Measurements from ENCODE around the gene MAP2. TPM values are rescaled to one million over a fixed set of nuclear protein-coding genes. Genes with fewer than 3 reads are reported as not detected.

Gene MAP2
- total and polyA plus RNA-seq, 2 donors (not counting 1 experiment from before 2014, with no cell fraction given) = 1.8 to 3.0 TPM

GRCh38 chr2:209495855-209496585 lies 72.2 kb downstream of the MAP2 start:
- ChIA-PET CTCF (no interaction called here), POLR2A (no interaction called here)
- no peaks in the 10 kb centered on the region for H3K79me2 ChIP-seq (ENCODE audit: control insufficient read depth, insufficient read depth, low read length)
- H4K20me1 ChIP-seq (ENCODE audit: control insufficient read depth, insufficient read depth, low read length, poor library complexity, severe bottlenecking) = no peaks in the 10 kb centered on the region
- intact Hi-C loops (cut with micrococcal nuclease) = no loop called here
- no CpG with 5 or more reads among the region's 4 CpGs for WGBS (ENCODE audit: insufficient coverage)
- H3K4me2 ChIP-seq (replicated peaks; ENCODE audit: low read depth, low read length, poor library complexity, severe bottlenecking) = no peak overlapping the region
- H3K27me3 ChIP-seq (replicated peaks in 1 of 4; ENCODE audit: control extremely low read depth in 1 of 4, control insufficient read depth in 3 of 4, insufficient read depth in 4 of 4, low read length in 3 of 4) = no peaks in the 10 kb centered on the region
- no peak overlapping the region for H2AFZ ChIP-seq (ENCODE audit: insufficient read depth, low read depth, low read length, poor library complexity, severe bottlenecking)
- DNase-seq (no peak), ATAC-seq (ENCODE audit: low read depth) (no peak)
- peaks cover 0 to 14% (median 3%) of the 10 kb centered on the region in 3 donors for H3K9me3 ChIP-seq (ENCODE audit: control extremely low read depth in 1 of 3, control insufficient read depth in 2 of 3, insufficient read depth in 1 of 3, low read length in 2 of 3)
- no peak overlapping the region for H3K9ac ChIP-seq (ENCODE audit: low read length)
- no peak overlapping the region for H3K27ac ChIP-seq (ENCODE audit: low read length in 2 of 2)
- TF ChIP-seq, protein P1, sequence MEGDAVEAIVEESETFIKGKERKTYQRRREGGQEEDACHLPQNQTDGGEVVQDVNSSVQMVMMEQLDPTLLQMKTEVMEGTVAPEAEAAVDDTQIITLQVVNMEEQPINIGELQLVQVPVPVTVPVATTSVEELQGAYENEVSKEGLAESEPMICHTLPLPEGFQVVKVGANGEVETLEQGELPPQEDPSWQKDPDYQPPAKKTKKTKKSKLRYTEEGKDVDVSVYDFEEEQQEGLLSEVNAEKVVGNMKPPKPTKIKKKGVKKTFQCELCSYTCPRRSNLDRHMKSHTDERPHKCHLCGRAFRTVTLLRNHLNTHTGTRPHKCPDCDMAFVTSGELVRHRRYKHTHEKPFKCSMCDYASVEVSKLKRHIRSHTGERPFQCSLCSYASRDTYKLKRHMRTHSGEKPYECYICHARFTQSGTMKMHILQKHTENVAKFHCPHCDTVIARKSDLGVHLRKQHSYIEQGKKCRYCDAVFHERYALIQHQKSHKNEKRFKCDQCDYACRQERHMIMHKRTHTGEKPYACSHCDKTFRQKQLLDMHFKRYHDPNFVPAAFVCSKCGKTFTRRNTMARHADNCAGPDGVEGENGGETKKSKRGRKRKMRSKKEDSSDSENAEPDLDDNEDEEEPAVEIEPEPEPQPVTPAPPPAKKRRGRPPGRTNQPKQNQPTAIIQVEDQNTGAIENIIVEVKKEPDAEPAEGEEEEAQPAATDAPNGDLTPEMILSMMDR (IDR thresholded peaks at IDR 0.05) = no peak
- TF ChIP-seq EZH2 (IDR thresholded peaks at IDR 0.05; ENCODE audit: borderline replicate concordance, insufficient read depth, low read depth, low read length, poor library complexity, severe bottlenecking) = no peak
- Mint-ChIP-seq H3K9me3 (ENCODE audit: insufficient read depth) (peaks cover 5% of the 10 kb centered on the region), H3K27me3 (no peaks in the 10 kb centered on the region), H3K4me1 (peaks cover 11% of the 10 kb centered on the region), H3K27ac (no peak overlapping the region), H3K4me3 (no peak overlapping the region)
- no peaks in the 10 kb centered on the region for H3K36me3 ChIP-seq (replicated peaks in 1 of 2; ENCODE audit: control extremely low read depth in 1 of 2, control insufficient read depth in 1 of 2, extremely low read depth in 1 of 2, insufficient read depth in 2 of 2, low read length in 1 of 2)
- H3K4me3 ChIP-seq (ENCODE audit: control extremely low read depth in 1 of 5, extremely low read depth in 1 of 5, insufficient read depth in 1 of 5, low read depth in 2 of 5, low read length in 4 of 5) = no peak overlapping the region
- H3K4me1 ChIP-seq (ENCODE audit: control insufficient read depth in 2 of 2, insufficient read depth in 2 of 2, low read length in 2 of 2) = no peaks in the 10 kb centered on the region

DNA sequence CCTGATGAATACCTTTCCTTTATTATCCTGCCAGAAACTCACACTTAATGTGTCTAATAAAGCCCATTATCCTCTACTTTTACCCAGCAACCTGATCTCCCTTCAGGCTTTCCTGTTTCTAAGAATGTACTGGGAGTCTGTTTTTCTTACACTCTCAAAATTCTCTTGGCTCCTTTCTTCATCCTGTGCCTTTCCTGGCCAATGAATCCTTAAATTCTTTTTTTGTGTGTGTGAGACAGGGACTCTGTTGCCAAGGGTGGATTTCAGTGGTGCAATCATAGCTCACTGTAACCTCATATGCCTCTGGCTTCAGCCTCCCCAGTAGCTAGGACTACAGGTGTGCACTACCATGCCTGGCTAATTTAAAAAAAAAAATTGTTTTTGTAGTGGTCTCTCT lies 72.7 kb downstream of the MAP2 start:
- Mint-ChIP-seq H3K9me3 (ENCODE audit: insufficient read depth) (peaks cover 5% of the 10 kb centered on the region), H3K4me1 (peaks cover 11% of the 10 kb centered on the region), H3K27me3 (no peaks in the 10 kb centered on the region), H3K4me3 (no peak overlapping the region), H3K27ac (no peak overlapping the region)
- no peaks in the 10 kb centered on the region for H3K27me3 ChIP-seq (replicated peaks in 1 of 4; ENCODE audit: control extremely low read depth in 1 of 4, control insufficient read depth in 3 of 4, insufficient read depth in 4 of 4, low read length in 3 of 4)
- no peak overlapping the region for H3K4me3 ChIP-seq (ENCODE audit: control extremely low read depth in 1 of 5, extremely low read depth in 1 of 5, insufficient read depth in 1 of 5, low read depth in 2 of 5, low read length in 4 of 5)
- no peak for TF ChIP-seq EZH2 (IDR thresholded peaks at IDR 0.05; ENCODE audit: borderline replicate concordance, insufficient read depth, low read depth, low read length, poor library complexity, severe bottlenecking)
- TF ChIP-seq, protein P1 (IDR thresholded peaks at IDR 0.05) = no peak
- CTCF ChIA-PET = no interaction called here
- intact Hi-C loops (cut with micrococcal nuclease) = no loop called here
- H4K20me1 ChIP-seq (ENCODE audit: control insufficient read depth, insufficient read depth, low read length, poor library complexity, severe bottlenecking) = no peaks in the 10 kb centered on the region
- no peak overlapping the region for H3K27ac ChIP-seq (ENCODE audit: low read length in 2 of 2)
- no peak overlapping the region for H3K9ac ChIP-seq (ENCODE audit: low read length)
- DNase-seq (no peak), ATAC-seq (ENCODE audit: low read depth) (no peak)
- no peaks in the 10 kb centered on the region for H3K79me2 ChIP-seq (ENCODE audit: control insufficient read depth, insufficient read depth, low read length)
- H3K9me3 ChIP-seq (ENCODE audit: control extremely low read depth in 1 of 3, control insufficient read depth in 2 of 3, insufficient read depth in 1 of 3, low read length in 2 of 3) = peaks cover 0 to 14% (median 3%) of the 10 kb centered on the region in 3 donors
- H3K4me2 ChIP-seq (replicated peaks; ENCODE audit: low read depth, low read length, poor library complexity, severe bottlenecking) = no peak overlapping the region
- H3K4me1 ChIP-seq (ENCODE audit: control insufficient read depth in 2 of 2, insufficient read depth in 2 of 2, low read length in 2 of 2) = no peaks in the 10 kb centered on the region
- POLR2A ChIA-PET = no interaction called here
- H3K36me3 ChIP-seq (replicated peaks in 1 of 2; ENCODE audit: control extremely low read depth in 1 of 2, control insufficient read depth in 1 of 2, extremely low read depth in 1 of 2, insufficient read depth in 2 of 2, low read length in 1 of 2) = no peaks in the 10 kb centered on the region
- no peak overlapping the region for H2AFZ ChIP-seq (ENCODE audit: insufficient read depth, low read depth, low read length, poor library complexity, severe bottlenecking)

All from B cell (primary cell).